Measurements from ENCODE around the gene GPR146.

GPR146 gene

DNA sequence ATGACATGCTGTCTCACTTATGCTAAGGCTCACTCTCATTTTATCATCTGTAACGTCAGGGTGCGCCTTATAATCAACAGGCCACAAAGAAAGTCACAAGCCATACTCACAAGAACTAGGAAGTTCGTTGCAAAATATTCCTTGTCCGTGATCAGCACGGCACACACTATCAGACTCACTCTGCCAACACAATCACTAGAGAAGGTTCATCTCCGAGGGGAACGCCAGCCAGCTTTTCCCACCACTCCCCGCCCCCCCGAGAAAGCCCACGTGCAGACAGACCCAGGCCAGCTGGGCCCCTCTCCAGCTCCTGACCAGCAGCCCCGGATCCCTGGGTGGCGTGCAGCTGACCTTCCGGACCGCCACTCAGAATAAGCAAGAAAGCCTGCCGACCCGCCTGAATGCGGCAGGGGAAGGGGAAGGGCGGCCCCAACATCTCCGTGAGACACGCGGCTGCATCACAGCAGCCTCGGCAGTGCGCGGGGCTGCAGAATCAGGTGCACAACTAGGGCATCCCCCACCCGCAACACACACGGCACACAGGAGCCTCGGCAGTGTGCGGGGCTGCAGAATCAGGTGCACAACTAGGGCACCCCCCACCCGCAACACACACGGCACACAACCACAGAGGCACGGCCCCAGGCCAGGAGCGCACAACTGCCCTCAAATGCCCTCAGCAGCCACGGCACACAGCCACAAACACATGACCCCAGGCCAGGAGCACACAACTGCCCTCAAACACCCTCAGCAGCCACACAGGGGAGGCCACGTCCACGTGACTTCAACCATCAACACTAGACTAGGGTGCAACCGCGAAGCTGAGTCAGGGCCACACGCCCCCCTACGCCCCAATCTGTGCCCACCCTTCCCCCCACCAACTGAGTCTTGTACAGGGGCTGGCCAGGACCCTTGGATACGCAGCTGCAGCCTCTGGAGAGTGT is 2.5 kb upstream of the GPR146 start:
- Histone ChIP-seq H3K4me1 (ENCODE audit: control insufficient read depth, low read length) (peaks cover 22% of the 10 kb centered on the region), H3K4me3 (ENCODE audit: low read length) (no peak overlapping the region), H3F3A (ENCODE audit: control insufficient read depth, insufficient read depth) (peaks cover 8% of the 10 kb centered on the region; the same call in 1 of the 2 replicates), H3K4me2 (ENCODE audit: low read length) (no peak overlapping the region), H3K36me3 (ENCODE audit: control insufficient read depth, low read length) (no peaks in the 10 kb centered on the region), H3K9me2 (replicated peaks; ENCODE audit: control insufficient read depth, low read length) (no peaks in the 10 kb centered on the region), H3K27me3 (ENCODE audit: control insufficient read depth, low read length) (no peaks in the 10 kb centered on the region), H3K9me3 (ENCODE audit: control insufficient read depth, insufficient read depth, low read length) (no peaks in the 10 kb centered on the region), H3K27ac (ENCODE audit: low read depth, low read length) (no peak overlapping the region), H3K79me2 (ENCODE audit: control insufficient read depth, low read length) (peaks cover 15% of the 10 kb centered on the region), H4K20me1 (ENCODE audit: control insufficient read depth, insufficient read depth, low read depth, low read length) (peaks cover 10% of the 10 kb centered on the region)
- TF ChIP-seq, protein P1, sequence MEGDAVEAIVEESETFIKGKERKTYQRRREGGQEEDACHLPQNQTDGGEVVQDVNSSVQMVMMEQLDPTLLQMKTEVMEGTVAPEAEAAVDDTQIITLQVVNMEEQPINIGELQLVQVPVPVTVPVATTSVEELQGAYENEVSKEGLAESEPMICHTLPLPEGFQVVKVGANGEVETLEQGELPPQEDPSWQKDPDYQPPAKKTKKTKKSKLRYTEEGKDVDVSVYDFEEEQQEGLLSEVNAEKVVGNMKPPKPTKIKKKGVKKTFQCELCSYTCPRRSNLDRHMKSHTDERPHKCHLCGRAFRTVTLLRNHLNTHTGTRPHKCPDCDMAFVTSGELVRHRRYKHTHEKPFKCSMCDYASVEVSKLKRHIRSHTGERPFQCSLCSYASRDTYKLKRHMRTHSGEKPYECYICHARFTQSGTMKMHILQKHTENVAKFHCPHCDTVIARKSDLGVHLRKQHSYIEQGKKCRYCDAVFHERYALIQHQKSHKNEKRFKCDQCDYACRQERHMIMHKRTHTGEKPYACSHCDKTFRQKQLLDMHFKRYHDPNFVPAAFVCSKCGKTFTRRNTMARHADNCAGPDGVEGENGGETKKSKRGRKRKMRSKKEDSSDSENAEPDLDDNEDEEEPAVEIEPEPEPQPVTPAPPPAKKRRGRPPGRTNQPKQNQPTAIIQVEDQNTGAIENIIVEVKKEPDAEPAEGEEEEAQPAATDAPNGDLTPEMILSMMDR (IDR thresholded peaks at IDR 0.05; ENCODE audit: low read depth, low read length, poor library complexity, severe bottlenecking) = no peak
- no peak for TF ChIP-seq EZH2phosphoT487 (IDR thresholded peaks at IDR 0.05; ENCODE audit: borderline replicate concordance, low read length)

DNA sequence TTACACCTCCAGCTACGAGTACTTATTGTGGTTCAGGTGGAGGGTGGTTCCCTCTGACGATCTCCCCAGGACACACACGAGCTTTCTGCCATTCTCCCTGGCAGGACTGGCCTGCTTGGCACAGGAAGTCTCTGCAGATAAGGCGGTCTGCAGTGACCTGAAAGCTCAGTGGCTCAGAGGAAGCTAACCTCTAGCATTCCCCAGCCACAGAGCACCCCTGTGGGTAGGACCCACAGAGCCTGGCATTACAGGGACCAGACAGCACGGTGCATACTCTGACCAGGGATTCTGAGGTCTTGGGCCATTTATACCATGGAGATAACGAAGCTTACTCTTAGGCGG is 1.9 kb upstream of the GPR146 start:
- Histone ChIP-seq H3F3A (ENCODE audit: control insufficient read depth, insufficient read depth) (peaks cover 8% of the 10 kb centered on the region; the same call in 1 of the 2 replicates), H3K4me3 (ENCODE audit: low read length) (no peak overlapping the region), H3K4me1 (ENCODE audit: control insufficient read depth, low read length) (peaks cover 22% of the 10 kb centered on the region), H4K20me1 (ENCODE audit: control insufficient read depth, insufficient read depth, low read depth, low read length) (peaks cover 10% of the 10 kb centered on the region), H3K27ac (ENCODE audit: low read depth, low read length) (no peak overlapping the region), H3K27me3 (ENCODE audit: control insufficient read depth, low read length) (no peaks in the 10 kb centered on the region), H3K36me3 (ENCODE audit: control insufficient read depth, low read length) (no peaks in the 10 kb centered on the region), H3K4me2 (ENCODE audit: low read length) (no peak overlapping the region), H3K9me3 (ENCODE audit: control insufficient read depth, insufficient read depth, low read length) (no peaks in the 10 kb centered on the region), H3K79me2 (ENCODE audit: control insufficient read depth, low read length) (peaks cover 15% of the 10 kb centered on the region), H3K9me2 (replicated peaks; ENCODE audit: control insufficient read depth, low read length) (no peaks in the 10 kb centered on the region)
- TF ChIP-seq, protein P1 (IDR thresholded peaks at IDR 0.05; ENCODE audit: low read depth, low read length, poor library complexity, severe bottlenecking) = no peak
- no peak for TF ChIP-seq EZH2phosphoT487 (IDR thresholded peaks at IDR 0.05; ENCODE audit: borderline replicate concordance, low read length)

DNA sequence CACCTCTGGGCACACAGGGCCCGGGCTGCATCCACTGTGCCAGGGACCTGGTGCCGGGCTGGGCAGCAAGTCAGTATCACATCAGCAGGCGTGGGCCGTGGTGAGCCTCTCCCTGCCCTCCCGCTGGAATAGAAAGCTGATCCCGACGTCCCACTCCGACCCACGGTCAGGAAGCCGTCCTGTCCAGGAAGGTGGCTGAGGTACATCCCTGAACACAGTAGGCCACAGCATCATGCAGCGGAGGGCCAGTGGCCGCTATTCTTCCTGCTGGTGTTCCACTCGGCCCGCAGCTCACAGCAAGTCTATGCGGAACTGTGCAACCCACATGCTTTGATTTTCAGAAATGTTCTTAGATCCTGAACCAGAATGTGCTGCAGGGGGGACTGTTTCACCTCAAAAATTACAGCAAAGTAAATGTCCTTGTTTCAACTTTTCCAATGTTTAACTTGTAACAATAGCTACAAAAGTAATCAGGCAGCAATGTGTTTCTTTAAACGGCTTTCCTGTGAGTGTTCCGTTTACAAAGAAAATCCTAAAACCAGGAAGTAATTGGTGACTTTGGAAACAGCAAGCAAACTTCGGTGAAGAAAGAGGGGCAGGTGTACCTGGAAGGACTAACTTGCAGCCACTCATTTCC is 676 bp upstream of the GPR146 start:
- Histone ChIP-seq H3K4me2 (ENCODE audit: low read length) (peak overlapping the region; percentile 84), H3F3A (ENCODE audit: control insufficient read depth, insufficient read depth) (peaks cover 8% of the 10 kb centered on the region; the same call in 1 of the 2 replicates), H3K9me3 (ENCODE audit: control insufficient read depth, insufficient read depth, low read length) (no peaks in the 10 kb centered on the region), H3K27ac (ENCODE audit: low read depth, low read length) (no peak overlapping the region), H3K27me3 (ENCODE audit: control insufficient read depth, low read length) (no peaks in the 10 kb centered on the region), H3K36me3 (ENCODE audit: control insufficient read depth, low read length) (no peaks in the 10 kb centered on the region), H3K9me2 (replicated peaks; ENCODE audit: control insufficient read depth, low read length) (no peaks in the 10 kb centered on the region), H3K79me2 (ENCODE audit: control insufficient read depth, low read length) (peaks cover 15% of the 10 kb centered on the region), H3K4me1 (ENCODE audit: control insufficient read depth, low read length) (peaks cover 22% of the 10 kb centered on the region), H3K4me3 (ENCODE audit: low read length) (peak overlapping the region; percentile 68), H4K20me1 (ENCODE audit: control insufficient read depth, insufficient read depth, low read depth, low read length) (peaks cover 10% of the 10 kb centered on the region)
- TF ChIP-seq, protein P1 (IDR thresholded peaks at IDR 0.05; ENCODE audit: low read depth, low read length, poor library complexity, severe bottlenecking) = no peak
- no peak for TF ChIP-seq EZH2phosphoT487 (IDR thresholded peaks at IDR 0.05; ENCODE audit: borderline replicate concordance, low read length)
